ENCODE data around the gene RAP1GAP. TPM values are rescaled to one million over a fixed set of nuclear protein-coding genes. Genes with fewer than 3 reads are reported as not detected.
"Not testable (repeated sequence)": the region's sequence is repeated elsewhere in the genome, so short reads cannot be mapped to it uniquely, and the experiment has no call there.

The RAP1GAP gene
- total RNA-seq, 1 donor from 2014 or later: under 0.01 TPM

- DNase-seq (ENCODE audit: low read depth in 2 of 2): no peak
Observed at GRCh38 chr1:21644906-21645305, 24.3 kb downstream of the RAP1GAP start.

- no peak for DNase-seq (ENCODE audit: low read depth in 2 of 2)
Observed at GRCh38 chr1:21644348-21644747, 24.8 kb downstream of the RAP1GAP start.

- DNase-seq (ENCODE audit: low read depth in 2 of 2): no peak
Observed at GRCh38 chr1:21643624-21644023, 25.5 kb downstream of the RAP1GAP start.

- no peak for DNase-seq (ENCODE audit: low read depth in 2 of 2)
Observed at GRCh38 chr1:21641967-21642739, 27.0 kb downstream of the RAP1GAP start.

- no peak for DNase-seq (ENCODE audit: low read depth in 2 of 2)
Observed at GRCh38 chr1:21641537-21641936, 27.6 kb downstream of the RAP1GAP start.

GRCh38 chr1:21641076-21641475, 28.1 kb downstream of the RAP1GAP start:
- DNase-seq (ENCODE audit: low read depth in 2 of 2): no peak

- no peak for DNase-seq (ENCODE audit: low read depth in 2 of 2)
Observed at GRCh38 chr1:21640653-21641052, 28.5 kb downstream of the RAP1GAP start.

- no peak for DNase-seq (ENCODE audit: low read depth in 2 of 2)
Observed at GRCh38 chr1:21639594-21640041, 29.5 kb downstream of the RAP1GAP start.

- peak in 1 of 2 donors; percentile 19 for DNase-seq (ENCODE audit: low read depth in 2 of 2)
Observed at GRCh38 chr1:21638531-21639341, 30.4 kb downstream of the RAP1GAP start.

GRCh38 chr1:21637514-21637913, 31.6 kb downstream of the RAP1GAP start:
- no peak for DNase-seq (ENCODE audit: low read depth in 2 of 2)

- no peak for DNase-seq (ENCODE audit: low read depth in 2 of 2)
Observed at GRCh38 chr1:21636029-21636428, 33.1 kb downstream of the RAP1GAP start.

- DNase-seq (ENCODE audit: low read depth in 2 of 2): no peak
Observed at GRCh38 chr1:21634806-21635535, 34.2 kb downstream of the RAP1GAP start.

GRCh38 chr1:21633992-21634805, 35.0 kb downstream of the RAP1GAP start:
- DNase-seq (ENCODE audit: low read depth in 2 of 2): no peak

GRCh38 chr1:21633141-21633755, 35.9 kb downstream of the RAP1GAP start:
- no peak for DNase-seq (ENCODE audit: low read depth in 2 of 2)

- no peak for DNase-seq (ENCODE audit: low read depth in 2 of 2)
Observed at GRCh38 chr1:21631944-21632887, 36.9 kb downstream of the RAP1GAP start.

- DNase-seq (ENCODE audit: low read depth in 2 of 2): not testable (repeated sequence)
Observed at GRCh38 chr1:21631590-21631943, 37.6 kb downstream of the RAP1GAP start.

- no peak for DNase-seq (ENCODE audit: low read depth in 2 of 2)
Observed at GRCh38 chr1:21630571-21631343, 38.4 kb downstream of the RAP1GAP start.

GRCh38 chr1:21629971-21630370, 39.2 kb downstream of the RAP1GAP start:
- DNase-seq (ENCODE audit: low read depth in 2 of 2): no peak

Measured in lung microvascular endothelial cell (primary cell).